Progenitor cell of endocrine pancreas (in vitro differentiated cells): ENCODE measurements around the gene FEM1B. TPM values are rescaled to one million over a fixed set of nuclear protein-coding genes. Genes with fewer than 3 reads are reported as not detected.

Source experiments
- DNase-seq: peaks from one replicate; pipeline ENCODE4 v3.0.0; 2021; ENCODE audit warnings: low spot score; ENCODE audit not compliant: unreplicated experiment
- H3K27ac Mint-ChIP-seq: 2 replicates; pipeline ENCODE4 v1.8.0; 2021; ENCODE audit warnings: mild to moderate bottlenecking, moderate library complexity, mixed read lengths
- H3K27me3 Mint-ChIP-seq: 2 replicates; pipeline ENCODE4 v1.8.0; 2021; ENCODE audit warnings: mixed read lengths
- H3K36me3 Mint-ChIP-seq: 2 replicates; pipeline ENCODE4 v1.8.0; 2022; ENCODE audit warnings: mixed read lengths; ENCODE audit not compliant: insufficient read depth
- H3K4me1 Mint-ChIP-seq: 2 replicates; pipeline ENCODE4 v1.8.0; 2021; ENCODE audit warnings: low read depth, mixed read lengths
- H3K4me3 Mint-ChIP-seq: 2 replicates; pipeline ENCODE4 v1.8.0; 2021; ENCODE audit warnings: low read depth, mild to moderate bottlenecking, moderate library complexity, mixed read lengths
- H3K9me3 Mint-ChIP-seq: 2 replicates; pipeline ENCODE4 v1.8.0; 2021; ENCODE audit warnings: low read depth, mixed read lengths
- total RNA-seq: library from RNA; stranded (reverse); gene quantifications from 2 replicates; pipeline ENCODE4 v1.2.1, GENCODE V29; 2021
- TF ChIP-seq, protein P1 (sequence below): fragments of 200-600 bp; sonication (generic); IDR thresholded peaks from one replicate; pipeline ENCODE4 v1.5.0; 2021; ENCODE audit warnings: antibody characterized with exemption, mild to moderate bottlenecking; ENCODE audit not compliant: unreplicated experiment

The FEM1B gene
- total RNA-seq, 1 donor from 2014 or later: 45.9 TPM

- Mint-ChIP-seq H3K36me3 (no peaks in the 10 kb centered on the region), H3K4me1 (peaks cover 10% of the 10 kb centered on the region)
These were observed 15.6 kb upstream of the FEM1B start for GRCh38 chr15:68261980-68262379.

DNA sequence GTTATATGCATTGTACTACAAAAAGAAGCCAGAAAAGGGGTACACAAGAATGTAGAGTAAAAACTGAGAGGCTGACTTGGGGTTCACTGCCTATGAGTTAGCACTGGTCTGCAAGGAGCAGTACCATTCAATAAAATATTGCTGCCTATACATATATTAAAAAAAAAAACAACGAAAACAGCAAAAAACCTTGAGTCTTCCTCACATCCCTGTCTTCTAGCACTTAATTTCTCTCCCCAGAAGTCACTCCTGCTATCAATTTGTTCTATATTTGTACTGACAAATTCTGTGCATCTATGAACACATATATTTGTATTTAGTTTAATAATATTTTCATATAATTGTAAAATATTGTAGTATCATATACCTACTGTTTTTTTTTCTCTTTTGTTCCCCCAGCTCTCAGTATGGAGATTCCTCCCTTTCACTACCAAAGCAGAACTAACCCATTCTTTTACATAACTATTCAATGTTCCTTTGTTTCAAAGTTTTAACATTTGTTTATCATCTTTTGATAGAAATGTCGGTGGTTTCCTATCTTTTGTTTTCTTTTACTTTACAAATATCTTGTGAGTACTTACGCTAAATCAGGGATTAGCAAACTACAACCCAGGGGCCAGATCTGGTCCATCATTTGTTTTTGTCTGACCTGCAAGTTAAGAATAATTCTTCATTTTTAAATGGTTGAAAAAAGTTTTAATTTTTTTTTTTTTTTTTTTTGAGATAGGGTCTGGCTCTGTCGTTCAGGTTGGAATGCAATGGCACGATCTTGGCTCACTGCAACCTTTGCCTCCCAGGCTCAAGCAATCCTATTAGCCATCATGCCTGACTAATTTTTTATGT lies 14.8 kb upstream of the FEM1B start:
- no peak overlapping the region for H3K4me3 Mint-ChIP-seq
- H3K27me3 Mint-ChIP-seq: no peaks in the 10 kb centered on the region
- TF ChIP-seq, protein P1, sequence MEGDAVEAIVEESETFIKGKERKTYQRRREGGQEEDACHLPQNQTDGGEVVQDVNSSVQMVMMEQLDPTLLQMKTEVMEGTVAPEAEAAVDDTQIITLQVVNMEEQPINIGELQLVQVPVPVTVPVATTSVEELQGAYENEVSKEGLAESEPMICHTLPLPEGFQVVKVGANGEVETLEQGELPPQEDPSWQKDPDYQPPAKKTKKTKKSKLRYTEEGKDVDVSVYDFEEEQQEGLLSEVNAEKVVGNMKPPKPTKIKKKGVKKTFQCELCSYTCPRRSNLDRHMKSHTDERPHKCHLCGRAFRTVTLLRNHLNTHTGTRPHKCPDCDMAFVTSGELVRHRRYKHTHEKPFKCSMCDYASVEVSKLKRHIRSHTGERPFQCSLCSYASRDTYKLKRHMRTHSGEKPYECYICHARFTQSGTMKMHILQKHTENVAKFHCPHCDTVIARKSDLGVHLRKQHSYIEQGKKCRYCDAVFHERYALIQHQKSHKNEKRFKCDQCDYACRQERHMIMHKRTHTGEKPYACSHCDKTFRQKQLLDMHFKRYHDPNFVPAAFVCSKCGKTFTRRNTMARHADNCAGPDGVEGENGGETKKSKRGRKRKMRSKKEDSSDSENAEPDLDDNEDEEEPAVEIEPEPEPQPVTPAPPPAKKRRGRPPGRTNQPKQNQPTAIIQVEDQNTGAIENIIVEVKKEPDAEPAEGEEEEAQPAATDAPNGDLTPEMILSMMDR: no peak

More at GRCh38 chr15:68261980-68262379, 15.6 kb upstream of the FEM1B start:
- no peak for DNase-seq
- Mint-ChIP-seq H3K4me3 (no peak overlapping the region), H3K27ac (no peak overlapping the region), H3K27me3 (no peaks in the 10 kb centered on the region), H3K9me3 (no peaks in the 10 kb centered on the region)
- TF ChIP-seq, protein P1: no peak

DNA sequence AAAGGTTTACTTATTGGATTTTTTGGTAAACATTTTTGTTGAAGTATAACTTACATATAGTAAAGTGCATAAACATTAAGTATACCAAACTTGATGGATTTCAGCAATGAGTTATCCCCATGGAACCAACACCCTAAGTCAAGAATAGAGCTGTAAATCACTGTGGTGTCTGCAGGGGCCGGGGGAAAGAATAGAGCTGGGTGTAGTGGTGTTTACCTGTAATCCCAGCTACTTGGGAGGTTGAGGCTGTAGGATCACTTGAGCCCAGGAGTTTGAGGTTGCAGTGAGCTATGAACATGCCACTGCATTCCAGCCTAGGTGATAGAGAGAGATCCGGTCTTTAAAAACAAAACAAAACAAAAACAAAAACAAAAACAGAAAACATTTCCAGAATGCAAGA lies 13.3 kb upstream of the FEM1B start:
- H3K4me1 Mint-ChIP-seq: peaks cover 10% of the 10 kb centered on the region
- TF ChIP-seq, protein P1: no peak
- H3K9me3 Mint-ChIP-seq: no peaks in the 10 kb centered on the region
- H3K27ac Mint-ChIP-seq: no peak overlapping the region
- H3K27me3 Mint-ChIP-seq: no peaks in the 10 kb centered on the region
- no peak for DNase-seq
- no peak overlapping the region for H3K4me3 Mint-ChIP-seq
- no peaks in the 10 kb centered on the region for H3K36me3 Mint-ChIP-seq

More for the DNA sequence above, 14.8 kb upstream of the FEM1B start:
- Mint-ChIP-seq H3K9me3 (no peaks in the 10 kb centered on the region), H3K27ac (no peak overlapping the region), H3K4me1 (peaks cover 10% of the 10 kb centered on the region), H3K36me3 (no peaks in the 10 kb centered on the region)
- no peak for DNase-seq

DNA sequence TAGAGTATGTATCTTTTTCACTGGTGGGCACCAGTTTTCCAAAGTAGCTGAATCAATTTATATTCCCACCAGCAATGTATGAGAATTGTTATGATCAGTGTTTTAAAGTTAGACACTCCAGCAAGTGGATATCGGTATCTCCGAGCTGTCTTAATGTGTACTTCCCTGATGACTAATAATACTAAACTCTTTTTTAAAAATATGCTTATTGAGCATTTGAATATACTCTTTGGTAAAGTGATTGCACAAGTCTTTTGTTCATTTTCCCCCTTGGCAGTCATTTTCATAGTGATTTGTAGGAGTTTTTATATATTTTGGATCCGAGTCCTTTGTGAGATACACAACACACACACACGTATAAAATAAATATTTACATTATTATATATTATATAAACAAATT lies 12.5 kb upstream of the FEM1B start:
- Mint-ChIP-seq H3K4me3 (no peak overlapping the region), H3K9me3 (no peaks in the 10 kb centered on the region), H3K4me1 (peaks cover 10% of the 10 kb centered on the region), H3K27me3 (no peaks in the 10 kb centered on the region), H3K36me3 (no peaks in the 10 kb centered on the region), H3K27ac (no peak overlapping the region)
- no peak for DNase-seq
- TF ChIP-seq, protein P1: no peak

GRCh38 chr15:68265674-68266073 lies 11.9 kb upstream of the FEM1B start:
- TF ChIP-seq, protein P1: no peak
- Mint-ChIP-seq H3K4me1 (peaks cover 10% of the 10 kb centered on the region), H3K4me3 (no peak overlapping the region), H3K9me3 (no peaks in the 10 kb centered on the region), H3K36me3 (no peaks in the 10 kb centered on the region), H3K27ac (no peak overlapping the region), H3K27me3 (no peaks in the 10 kb centered on the region)
- DNase-seq: no peak
